HG02623 (cell line): ENCODE measurements around the gene INPP4A.

Experiments
- ATAC-seq: cut with Tn5 transposase; IDR thresholded peaks from one replicate; pipeline ENCODE4 v1.9.1; 2021; ENCODE audit warnings: moderate library complexity; ENCODE audit not compliant: unreplicated experiment

Gene INPP4A

GRCh38 chr2:98489971-98490962 lies 45.6 kb downstream of the INPP4A start:
- ATAC-seq: no peak

GRCh38 chr2:98492441-98492840 lies 47.8 kb downstream of the INPP4A start:
- ATAC-seq: no peak

- ATAC-seq: no peak
These were observed 50.0 kb downstream of the INPP4A start for GRCh38 chr2:98494699-98495098.

- no peak for ATAC-seq
These were observed 52.3 kb downstream of the INPP4A start for GRCh38 chr2:98496750-98497493.

GRCh38 chr2:98498703-98499440 lies 54.2 kb downstream of the INPP4A start:
- no peak for ATAC-seq

GRCh38 chr2:98500561-98500960 lies 55.9 kb downstream of the INPP4A start:
- ATAC-seq: no peak

- ATAC-seq: no peak
These were observed 56.6 kb downstream of the INPP4A start for GRCh38 chr2:98501223-98501622.

GRCh38 chr2:98501876-98502275 lies 57.2 kb downstream of the INPP4A start:
- no peak for ATAC-seq

GRCh38 chr2:98502556-98503335 lies 58.1 kb downstream of the INPP4A start:
- ATAC-seq: no peak

- ATAC-seq: no peak
These were observed 58.9 kb downstream of the INPP4A start for GRCh38 chr2:98503481-98504105.

- ATAC-seq: no peak
These were observed 59.9 kb downstream of the INPP4A start for GRCh38 chr2:98504381-98505109.

GRCh38 chr2:98505311-98505808 lies 60.7 kb downstream of the INPP4A start:
- ATAC-seq: no peak

- no peak for ATAC-seq
These were observed 61.5 kb downstream of the INPP4A start for GRCh38 chr2:98505971-98506664.

- ATAC-seq: no peak
These were observed 62.2 kb downstream of the INPP4A start for GRCh38 chr2:98506881-98507280.

- no peak for ATAC-seq
These were observed 62.8 kb downstream of the INPP4A start for GRCh38 chr2:98507461-98507860.

- no peak for ATAC-seq
These were observed 63.4 kb downstream of the INPP4A start for GRCh38 chr2:98507891-98508708.

- no peak for ATAC-seq
These were observed 64.0 kb downstream of the INPP4A start for GRCh38 chr2:98508709-98509066.
